CD4-positive, alpha-beta T cell treated with Interleukin-17A for 4 hours (primary cell): Measurements from ENCODE around the gene PTPN7.
A peak's percentile ranks its signal among the peaks of the same experiment; 100 is the strongest.
"Not testable (repeated sequence)": the region's sequence is repeated elsewhere in the genome, so short reads cannot be mapped to it uniquely, and the experiment has no call there.

ENCODE experiments used
- DNase-seq: peaks from one replicate; pipeline ENCODE4 v3.0.0-alpha.2; 2020; ENCODE audit warnings: mixed read lengths

The PTPN7 gene

GRCh38 chr1:202189001-202189790 lies 28.8 kb upstream of the PTPN7 start:
- peak; percentile 87 for DNase-seq

GRCh38 chr1:202187697-202188407 lies 27.4 kb upstream of the PTPN7 start:
- DNase-seq = no peak

- DNase-seq = no peak
Observed at GRCh38 chr1:202187041-202187671, 26.8 kb upstream of the PTPN7 start.

GRCh38 chr1:202186327-202186726 lies 25.9 kb upstream of the PTPN7 start:
- DNase-seq = no peak

GRCh38 chr1:202184750-202185460 lies 24.5 kb upstream of the PTPN7 start:
- DNase-seq = peak; percentile 86

GRCh38 chr1:202182040-202182877 lies 21.9 kb upstream of the PTPN7 start:
- DNase-seq = no peak

- DNase-seq = no peak
Observed at GRCh38 chr1:202181586-202181985, 21.2 kb upstream of the PTPN7 start.

- DNase-seq = not testable (repeated sequence)
Observed at GRCh38 chr1:202180751-202181139, 20.3 kb upstream of the PTPN7 start.

GRCh38 chr1:202179828-202180750 lies 19.7 kb upstream of the PTPN7 start:
- DNase-seq = no peak

- DNase-seq = no peak
Observed at GRCh38 chr1:202176949-202177927, 16.8 kb upstream of the PTPN7 start.

GRCh38 chr1:202173993-202174392 lies 13.6 kb upstream of the PTPN7 start:
- DNase-seq = no peak

GRCh38 chr1:202172015-202172355 lies 11.6 kb upstream of the PTPN7 start:
- peak; percentile 12 for DNase-seq

- DNase-seq = no peak
Observed at GRCh38 chr1:202171292-202172014, 11.1 kb upstream of the PTPN7 start.

- DNase-seq = no peak
Observed at GRCh38 chr1:202170726-202171125, 10.3 kb upstream of the PTPN7 start.

- no peak for DNase-seq
Observed at GRCh38 chr1:202168861-202169260, 8.5 kb upstream of the PTPN7 start.

- no peak for DNase-seq
Observed at GRCh38 chr1:202167708-202168415, 7.5 kb upstream of the PTPN7 start.

- not testable (repeated sequence) for DNase-seq
Observed at GRCh38 chr1:202167054-202167453, 6.7 kb upstream of the PTPN7 start.
